Bronchial epithelial cell (primary cell): ENCODE data around the gene OLFML2B. TPM values are rescaled to one million over a fixed set of nuclear protein-coding genes. Genes with fewer than 3 reads are reported as not detected.

ENCODE experiments used
- DNase-seq: peaks from one replicate; pipeline ENCODE4 v3.0.0-alpha.2; 2010; ENCODE audit warnings: low read depth
- FAIRE-seq: peaks from 2 replicates; lab custom pipeline; 2011; peaks lifted over from hg19 to GRCh38; lab: Jason Lieb, UNC
- H3K27me3 ChIP-seq: 2 replicates; pipeline ENCODE4 v1.5.1; 2011; ENCODE audit warnings: low read length; ENCODE audit not compliant: control insufficient read depth, insufficient read depth
- H3K36me3 ChIP-seq: 2 replicates; pipeline ENCODE4 v1.5.1; 2011; ENCODE audit warnings: low read length; ENCODE audit not compliant: control insufficient read depth, insufficient read depth
- H3K4me3 ChIP-seq: 2 replicates; pipeline ENCODE4 v1.5.1; 2011; ENCODE audit warnings: mild to moderate bottlenecking, low read depth, low read length, control low read depth
- total RNA-seq: library from RNA; depleted of rRNA; stranded (reverse); fragments of >200 nt; gene quantifications from 2 replicates; pipeline ENCODE4 v1.2.1, GENCODE V29; 2014
- TF ChIP-seq, protein P1 (sequence below): IDR thresholded peaks from 2 replicates; pipeline ENCODE4 v1.5.1; 2011; ENCODE audit warnings: mild to moderate bottlenecking, moderate library complexity, low read length, control low read depth, inconsistent platforms; ENCODE audit not compliant: insufficient read depth, severe bottlenecking

The OLFML2B gene
- total RNA-seq, 1 donor from 2014 or later: not detected

DNA sequence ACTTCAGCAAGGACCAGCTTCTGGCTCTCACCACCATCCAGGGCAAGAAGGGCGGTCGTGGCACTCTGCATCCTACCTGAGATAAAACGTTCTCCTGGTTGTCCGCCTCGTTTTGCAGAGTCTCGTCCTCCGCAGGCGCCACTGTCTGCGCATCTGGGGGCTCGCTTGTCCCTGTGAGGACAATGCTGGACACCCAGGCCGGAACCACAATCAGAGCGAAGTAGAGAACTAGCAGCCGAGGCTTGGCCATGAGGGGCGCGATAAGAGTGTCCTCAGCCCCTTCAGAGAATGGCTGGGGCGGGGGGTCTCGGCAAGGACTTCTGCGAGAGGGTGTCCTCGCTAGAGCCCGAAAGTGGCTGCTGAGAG is 505 bp downstream of the OLFML2B start:
- no peaks in the 10 kb centered on the region for H3K36me3 ChIP-seq
- H3K4me3 ChIP-seq: no peak overlapping the region
- DNase-seq (no peak), FAIRE-seq (no peak)
- TF ChIP-seq, protein P1, sequence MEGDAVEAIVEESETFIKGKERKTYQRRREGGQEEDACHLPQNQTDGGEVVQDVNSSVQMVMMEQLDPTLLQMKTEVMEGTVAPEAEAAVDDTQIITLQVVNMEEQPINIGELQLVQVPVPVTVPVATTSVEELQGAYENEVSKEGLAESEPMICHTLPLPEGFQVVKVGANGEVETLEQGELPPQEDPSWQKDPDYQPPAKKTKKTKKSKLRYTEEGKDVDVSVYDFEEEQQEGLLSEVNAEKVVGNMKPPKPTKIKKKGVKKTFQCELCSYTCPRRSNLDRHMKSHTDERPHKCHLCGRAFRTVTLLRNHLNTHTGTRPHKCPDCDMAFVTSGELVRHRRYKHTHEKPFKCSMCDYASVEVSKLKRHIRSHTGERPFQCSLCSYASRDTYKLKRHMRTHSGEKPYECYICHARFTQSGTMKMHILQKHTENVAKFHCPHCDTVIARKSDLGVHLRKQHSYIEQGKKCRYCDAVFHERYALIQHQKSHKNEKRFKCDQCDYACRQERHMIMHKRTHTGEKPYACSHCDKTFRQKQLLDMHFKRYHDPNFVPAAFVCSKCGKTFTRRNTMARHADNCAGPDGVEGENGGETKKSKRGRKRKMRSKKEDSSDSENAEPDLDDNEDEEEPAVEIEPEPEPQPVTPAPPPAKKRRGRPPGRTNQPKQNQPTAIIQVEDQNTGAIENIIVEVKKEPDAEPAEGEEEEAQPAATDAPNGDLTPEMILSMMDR: no peak
- H3K27me3 ChIP-seq: peaks cover 9% of the 10 kb centered on the region

DNA sequence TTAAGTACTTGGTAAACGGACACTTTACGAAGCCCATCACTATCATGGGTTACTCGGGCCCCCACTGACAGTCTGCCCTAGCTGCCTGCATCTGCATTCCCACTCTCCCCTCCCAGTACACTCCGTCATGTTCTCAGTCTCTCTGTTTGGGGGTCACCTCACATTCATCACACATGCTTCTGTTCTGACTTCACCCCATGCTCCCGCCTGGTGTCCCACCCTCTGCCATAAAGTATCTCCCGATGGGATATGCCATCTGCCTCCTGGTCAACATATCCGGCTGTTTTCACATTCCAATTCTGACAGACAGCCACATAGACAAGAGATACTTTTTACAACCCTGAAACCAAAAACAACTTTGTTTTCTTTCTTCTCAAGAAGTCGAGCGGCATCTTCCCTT is 1.0 kb downstream of the OLFML2B start:
- no peaks in the 10 kb centered on the region for H3K36me3 ChIP-seq
- TF ChIP-seq, protein P1: no peak
- no peak for FAIRE-seq
- H3K4me3 ChIP-seq: no peak overlapping the region
- peaks cover 9% of the 10 kb centered on the region for H3K27me3 ChIP-seq
- no peak for DNase-seq

DNA sequence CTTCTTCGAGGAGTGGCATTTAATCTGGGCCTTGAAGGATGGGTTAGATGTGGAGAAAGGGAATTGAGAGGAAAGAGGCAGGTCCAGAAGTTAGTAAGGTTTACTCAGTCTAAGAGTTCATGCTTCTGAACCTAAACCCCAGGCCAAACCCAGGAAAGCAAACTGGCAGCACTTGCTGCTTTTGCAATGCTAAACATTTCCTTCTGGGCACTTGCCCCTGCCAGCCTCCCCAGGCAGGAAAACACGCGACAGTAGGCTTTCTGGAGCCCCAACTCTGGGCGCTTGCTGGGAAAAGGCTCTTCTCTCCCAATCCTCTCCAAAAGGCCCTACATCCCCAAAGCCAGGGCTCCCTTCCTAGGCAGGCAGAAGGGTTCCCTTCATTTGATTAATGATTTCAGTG is 2.5 kb downstream of the OLFML2B start:
- Histone ChIP-seq H3K36me3 (no peaks in the 10 kb centered on the region), H3K4me3 (no peak overlapping the region), H3K27me3 (peaks cover 9% of the 10 kb centered on the region)
- FAIRE-seq: no peak
- DNase-seq: no peak
- TF ChIP-seq, protein P1: no peak

DNA sequence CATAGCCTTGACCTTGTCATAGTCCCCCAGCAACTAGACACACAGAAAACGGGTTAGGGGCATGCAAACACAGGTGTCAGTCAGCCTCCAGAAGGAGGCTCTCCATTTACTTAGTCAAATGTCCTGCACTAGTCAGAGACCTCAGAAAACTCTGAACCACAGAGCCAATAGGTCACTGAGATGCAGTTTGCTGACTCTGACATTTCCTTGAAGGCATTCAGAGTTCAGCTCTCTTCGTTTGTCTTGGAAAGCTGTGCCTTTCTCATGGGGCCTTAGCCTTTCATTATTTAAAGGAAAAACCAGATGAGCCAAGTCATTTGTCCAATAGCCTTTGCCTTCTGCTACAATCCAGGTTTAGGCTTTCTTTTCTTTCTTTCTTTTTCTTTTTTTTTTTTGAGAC is 3.5 kb downstream of the OLFML2B start:
- FAIRE-seq (no peak), DNase-seq (no peak)
- Histone ChIP-seq H3K4me3 (no peak overlapping the region), H3K27me3 (peaks cover 9% of the 10 kb centered on the region), H3K36me3 (no peaks in the 10 kb centered on the region)
- TF ChIP-seq, protein P1: no peak

DNA sequence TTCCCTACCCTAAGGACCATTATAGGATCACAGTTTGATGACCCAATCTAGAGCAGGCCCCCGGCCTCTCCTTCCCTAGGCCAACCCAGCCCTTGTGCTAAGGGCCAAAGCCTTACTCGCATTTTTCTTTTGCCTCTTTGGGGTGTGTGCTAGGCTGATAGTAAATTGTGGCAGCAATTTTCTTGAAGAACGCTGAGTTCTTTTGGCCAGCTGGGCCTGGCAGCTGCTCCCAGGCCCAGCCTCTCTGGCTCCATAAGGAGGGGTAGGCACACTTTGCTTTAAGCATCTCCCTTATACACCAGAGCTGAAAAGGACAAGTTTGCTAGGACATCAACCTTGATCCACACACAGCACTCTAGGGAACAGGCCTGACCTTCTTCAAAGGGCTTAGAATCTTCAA is 4.2 kb downstream of the OLFML2B start:
- DNase-seq (no peak), FAIRE-seq (peak; percentile 82)
- TF ChIP-seq, protein P1: no peak
- H3K36me3 ChIP-seq: no peaks in the 10 kb centered on the region
- H3K4me3 ChIP-seq: no peak overlapping the region
- H3K27me3 ChIP-seq: peaks cover 10% of the 10 kb centered on the region

DNA sequence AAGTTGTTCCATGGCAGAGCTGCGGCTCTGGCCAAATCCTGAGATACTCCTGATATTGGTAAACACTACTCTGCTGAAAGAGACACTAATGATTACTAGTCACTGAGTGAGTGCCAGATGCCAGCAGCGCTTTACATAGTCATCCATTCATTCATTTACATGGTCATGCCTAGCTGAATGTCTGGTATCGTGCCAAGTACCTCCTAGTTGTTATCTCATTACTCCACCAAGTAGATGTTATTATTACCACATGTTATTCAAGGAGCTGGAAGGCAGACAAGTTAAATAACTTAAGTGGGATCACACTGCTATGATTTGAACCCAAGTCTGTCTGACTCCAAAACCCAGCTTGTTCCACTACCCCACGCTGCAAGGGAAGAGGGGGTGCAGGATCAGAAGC is 4.7 kb downstream of the OLFML2B start:
- H3K36me3 ChIP-seq: no peaks in the 10 kb centered on the region
- DNase-seq: peak; percentile 97
- TF ChIP-seq, protein P1: no peak
- H3K4me3 ChIP-seq: no peak overlapping the region
- peaks cover 11% of the 10 kb centered on the region for H3K27me3 ChIP-seq
- peak; percentile 94 for FAIRE-seq
